Smooth muscle cell (in vitro differentiated cells): Measurements from ENCODE around the gene DYNLT4. TPM values are rescaled to one million over a fixed set of nuclear protein-coding genes. Genes with fewer than 3 reads are reported as not detected.
"Not testable (repeated sequence)": the region's sequence is repeated elsewhere in the genome, so short reads cannot be mapped to it uniquely, and the experiment has no call there.

Experiments used
- DNase-seq: peaks from one replicate; lab custom pipeline; 2025; ENCODE audit not compliant: unreplicated experiment; lab: John Stamatoyannopoulos, UW
- H2AFZ ChIP-seq: fragments of 200-600 bp; sonication (generic); 2 replicates; pipeline ENCODE4 v1.6.0; 2016; ENCODE audit warnings: antibody characterized with exemption, low read depth, mild to moderate bottlenecking
- H3F3A ChIP-seq: fragments of 200-600 bp; sonication (generic); 2 replicates; pipeline ENCODE4 v1.6.0; 2017; ENCODE audit warnings: antibody characterized with exemption, low read depth
- H3K27ac ChIP-seq: fragments of 200-600 bp; sonication (generic); 2 replicates; pipeline ENCODE4 v1.5.1; 2016; ENCODE audit warnings: low read depth, mild to moderate bottlenecking
- H3K27me3 ChIP-seq: fragments of 200-600 bp; sonication (generic); 2 replicates; pipeline ENCODE4 v1.6.1; 2016; ENCODE audit warnings: low read depth, mild to moderate bottlenecking
- H3K36me3 ChIP-seq: fragments of 200-600 bp; sonication (generic); 2 replicates; pipeline ENCODE4 v1.5.1; 2016; ENCODE audit warnings: low read depth
- H3K4me1 ChIP-seq: fragments of 200-600 bp; sonication (generic); 2 replicates; pipeline ENCODE4 v1.5.1; 2016; ENCODE audit warnings: low read depth
- H3K4me2 ChIP-seq: fragments of 200-600 bp; sonication (generic); 2 replicates; pipeline ENCODE4 v1.6.0; 2016; ENCODE audit warnings: mild to moderate bottlenecking
- H3K4me3 ChIP-seq: fragments of 200-600 bp; sonication (generic); 2 replicates; pipeline ENCODE4 v1.5.1; 2016; ENCODE audit warnings: mild to moderate bottlenecking
- H3K79me2 ChIP-seq: fragments of 200-600 bp; sonication (generic); 2 replicates; pipeline ENCODE4 v1.6.0; 2016; ENCODE audit warnings: low read depth, mild to moderate bottlenecking
- H3K9ac ChIP-seq: fragments of 200-600 bp; sonication (generic); 2 replicates; pipeline ENCODE4 v1.6.0; 2016; ENCODE audit warnings: low read depth
- H3K9me3 ChIP-seq: fragments of 200-600 bp; sonication (generic); replicated peaks from 2 replicates; pipeline ENCODE4 v1.5.1; 2016; ENCODE audit warnings: low read depth
- H4K20me1 ChIP-seq: fragments of 200-600 bp; sonication (generic); 2 replicates; pipeline ENCODE4 v1.6.0; 2016; ENCODE audit warnings: low read depth
- WGBS: methylation state at CpG from one replicate; pipeline ENCODE4 v1.1.7; 2016; ENCODE audit warnings: low lambda C conversion rate; 5-methylcytosine and 5-hydroxymethylcytosine counted together
- polyA plus RNA-seq: library from polyadenylated mRNA; unstranded; fragments of >200 nt; fragmentation: Nextera tagmentation; extraction: Ambion mirVana; gene quantifications from 2 replicates; pipeline ENCODE4 v1.2.1, GENCODE V29; 2016
- total RNA-seq: library from RNA; depleted of rRNA; stranded (reverse); fragments of >200 nt; gene quantifications from 2 replicates; pipeline ENCODE4 v1.2.3, GENCODE V29; 2014
- TF ChIP-seq, protein P1 (sequence below): fragments of 200-600 bp; sonication (generic); IDR thresholded peaks from 2 replicates; pipeline ENCODE4 v1.5.1; 2017; ENCODE audit warnings: borderline replicate concordance, mild to moderate bottlenecking, antibody characterized with exemption; ENCODE audit not compliant: insufficient read depth, poor library complexity, severe bottlenecking

DYNLT4 gene
- total and polyA plus RNA-seq, 2 experiments from 2014 or later, result 1.6 to 2.0 TPM

DNA sequence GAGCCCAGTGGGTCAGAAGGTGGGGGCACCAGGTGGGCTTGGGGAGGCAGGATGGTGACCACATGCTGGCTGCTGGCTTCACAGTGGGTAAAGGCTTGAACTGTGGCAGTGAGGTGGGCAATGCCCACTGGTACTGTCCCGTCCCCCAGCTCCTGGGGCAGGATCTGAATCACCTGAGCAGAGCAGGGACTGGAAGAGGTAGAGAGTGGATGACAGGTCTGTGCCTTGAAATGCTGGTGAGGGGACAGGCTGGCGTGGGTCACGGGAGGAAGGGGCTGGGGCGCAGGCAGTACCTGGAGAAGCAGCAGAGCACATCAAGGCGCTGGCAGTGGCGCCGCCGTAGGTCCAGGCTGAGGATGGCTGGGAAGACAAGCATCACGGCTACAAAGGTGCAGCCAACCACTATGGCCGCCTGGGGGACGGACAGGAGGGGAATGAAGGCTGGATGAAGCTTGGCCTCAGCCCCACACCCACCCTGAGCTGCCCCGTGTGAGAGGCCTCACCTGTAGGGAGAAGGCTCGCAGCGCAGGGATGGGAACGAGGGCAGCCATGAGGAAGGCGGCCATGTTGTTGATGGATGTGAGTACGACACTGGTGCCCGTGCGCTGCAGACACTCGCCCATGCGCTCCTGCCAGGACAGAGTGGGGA, 21.0 kb upstream of the DYNLT4 start:
- no peaks in the 10 kb centered on the region for H3F3A ChIP-seq
- no peak overlapping the region for H3K27ac ChIP-seq
- H3K4me2 ChIP-seq, result no peak overlapping the region
- H3K9me3 ChIP-seq, result no peaks in the 10 kb centered on the region
- H3K4me3 ChIP-seq, result no peak overlapping the region
- no peaks in the 10 kb centered on the region for H3K36me3 ChIP-seq
- H4K20me1 ChIP-seq, result no peaks in the 10 kb centered on the region
- WGBS, result 96% methylated on average over 21 of the region's 21 CpGs
- H2AFZ ChIP-seq, result no peak overlapping the region
- H3K9ac ChIP-seq, result no peak overlapping the region
- H3K79me2 ChIP-seq, result no peaks in the 10 kb centered on the region
- no peaks in the 10 kb centered on the region for H3K27me3 ChIP-seq
- H3K4me1 ChIP-seq, result no peaks in the 10 kb centered on the region
- TF ChIP-seq, protein P1, sequence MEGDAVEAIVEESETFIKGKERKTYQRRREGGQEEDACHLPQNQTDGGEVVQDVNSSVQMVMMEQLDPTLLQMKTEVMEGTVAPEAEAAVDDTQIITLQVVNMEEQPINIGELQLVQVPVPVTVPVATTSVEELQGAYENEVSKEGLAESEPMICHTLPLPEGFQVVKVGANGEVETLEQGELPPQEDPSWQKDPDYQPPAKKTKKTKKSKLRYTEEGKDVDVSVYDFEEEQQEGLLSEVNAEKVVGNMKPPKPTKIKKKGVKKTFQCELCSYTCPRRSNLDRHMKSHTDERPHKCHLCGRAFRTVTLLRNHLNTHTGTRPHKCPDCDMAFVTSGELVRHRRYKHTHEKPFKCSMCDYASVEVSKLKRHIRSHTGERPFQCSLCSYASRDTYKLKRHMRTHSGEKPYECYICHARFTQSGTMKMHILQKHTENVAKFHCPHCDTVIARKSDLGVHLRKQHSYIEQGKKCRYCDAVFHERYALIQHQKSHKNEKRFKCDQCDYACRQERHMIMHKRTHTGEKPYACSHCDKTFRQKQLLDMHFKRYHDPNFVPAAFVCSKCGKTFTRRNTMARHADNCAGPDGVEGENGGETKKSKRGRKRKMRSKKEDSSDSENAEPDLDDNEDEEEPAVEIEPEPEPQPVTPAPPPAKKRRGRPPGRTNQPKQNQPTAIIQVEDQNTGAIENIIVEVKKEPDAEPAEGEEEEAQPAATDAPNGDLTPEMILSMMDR, result no peak
- no peak for DNase-seq

DNA sequence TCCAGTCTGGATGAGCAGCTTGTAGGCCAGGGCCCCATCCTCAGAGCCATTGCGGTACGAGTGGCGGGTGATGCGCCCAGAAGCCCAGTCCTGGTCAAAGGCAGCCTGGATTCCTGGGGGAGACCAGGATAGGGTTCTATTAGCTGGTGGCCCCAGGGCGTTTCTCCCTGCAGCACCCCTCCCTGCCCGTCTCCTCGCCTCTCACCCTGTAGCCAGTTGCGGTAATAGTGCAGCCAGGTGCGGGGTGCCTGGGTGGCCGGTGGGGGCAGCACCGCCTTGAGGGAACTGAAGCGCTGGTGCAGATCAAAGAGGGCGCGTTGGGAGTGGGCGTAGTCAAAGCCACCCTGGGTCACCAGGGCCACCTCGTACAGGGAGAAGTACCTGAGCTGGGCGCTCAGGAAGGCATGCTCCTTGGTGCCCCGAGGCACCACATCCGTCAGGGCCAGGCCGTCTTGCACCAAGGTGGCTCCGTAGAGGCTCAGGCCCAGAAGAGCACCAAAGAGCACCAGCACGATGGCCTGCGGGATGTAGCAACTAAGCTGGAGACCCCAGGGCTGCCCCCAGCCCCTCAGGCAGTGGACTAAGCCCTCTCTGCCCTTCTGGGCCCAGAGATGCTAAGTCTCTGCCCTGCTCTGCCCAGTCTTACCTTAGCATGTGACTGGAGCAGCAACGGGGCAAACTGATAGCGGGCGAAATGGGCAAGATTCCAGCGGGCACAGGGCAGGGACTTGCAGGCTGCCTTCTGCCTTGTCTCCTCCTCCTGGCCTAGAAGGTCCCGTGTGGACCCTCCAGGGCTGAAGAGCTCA, 20.2 kb upstream of the DYNLT4 start:
- H3K4me2 ChIP-seq, result no peak overlapping the region
- TF ChIP-seq, protein P1, result no peak
- no peaks in the 10 kb centered on the region for H3K27me3 ChIP-seq
- H3K27ac ChIP-seq, result no peak overlapping the region
- H3K4me3 ChIP-seq, result no peak overlapping the region
- no peak overlapping the region for H2AFZ ChIP-seq
- no peaks in the 10 kb centered on the region for H3K79me2 ChIP-seq
- H3F3A ChIP-seq, result no peaks in the 10 kb centered on the region
- no peaks in the 10 kb centered on the region for H3K4me1 ChIP-seq
- no peaks in the 10 kb centered on the region for H3K36me3 ChIP-seq
- no peak for DNase-seq
- H4K20me1 ChIP-seq, result no peaks in the 10 kb centered on the region
- no peak overlapping the region for H3K9ac ChIP-seq
- 85% methylated on average over 28 of the region's 28 CpGs for WGBS
- no peaks in the 10 kb centered on the region for H3K9me3 ChIP-seq

DNA sequence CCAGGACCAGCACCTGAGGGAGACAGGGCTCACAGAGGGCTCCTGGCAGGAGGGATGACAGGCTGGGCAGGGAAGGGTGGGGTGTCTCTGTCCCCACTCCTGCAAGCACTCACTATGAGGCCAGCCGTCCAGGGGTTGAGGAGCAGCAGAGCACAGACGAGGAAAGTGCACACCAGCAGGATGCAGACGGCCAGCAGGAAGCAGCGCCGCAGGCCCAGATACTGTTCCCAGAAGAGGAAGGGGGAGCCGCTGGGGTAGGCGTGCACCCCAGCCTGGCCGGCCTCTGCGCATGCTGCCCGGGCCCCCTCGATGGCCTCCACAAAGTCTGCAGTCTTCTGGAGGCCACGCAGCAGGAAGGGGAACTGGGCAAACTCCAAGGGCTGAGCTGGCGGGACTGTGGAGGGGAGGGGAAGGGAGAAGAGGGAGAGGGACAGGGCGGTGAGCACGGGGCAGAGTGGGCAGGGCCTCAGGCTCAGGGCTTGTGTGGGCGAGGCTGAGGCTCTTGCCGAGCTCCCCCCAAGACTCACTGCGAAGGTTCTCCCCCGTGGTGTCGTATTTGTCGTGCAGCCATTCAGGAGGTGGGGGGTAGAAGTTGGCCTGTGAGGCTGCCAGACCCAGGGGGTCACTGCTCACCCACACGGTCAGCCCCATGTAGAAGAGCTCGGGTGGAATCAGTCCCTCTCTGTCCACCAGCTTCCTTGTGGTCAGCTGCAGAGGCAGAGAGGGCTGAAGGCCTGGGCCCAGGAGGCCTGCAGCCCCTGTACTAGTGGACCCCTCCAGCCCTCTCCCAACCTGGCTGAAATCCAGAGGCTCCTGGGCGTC, 19.4 kb upstream of the DYNLT4 start:
- DNase-seq, result no peak
- Histone ChIP-seq H3K79me2 (no peaks in the 10 kb centered on the region), H3K27ac (no peak overlapping the region), H3F3A (no peaks in the 10 kb centered on the region), H2AFZ (no peak overlapping the region), H4K20me1 (no peaks in the 10 kb centered on the region), H3K36me3 (no peaks in the 10 kb centered on the region), H3K4me1 (no peaks in the 10 kb centered on the region), H3K9ac (no peak overlapping the region), H3K9me3 (no peaks in the 10 kb centered on the region), H3K4me2 (no peak overlapping the region), H3K27me3 (no peaks in the 10 kb centered on the region), H3K4me3 (no peak overlapping the region)
- TF ChIP-seq, protein P1, result no peak
- WGBS, result 88% methylated on average over 20 of the region's 24 CpGs

DNA sequence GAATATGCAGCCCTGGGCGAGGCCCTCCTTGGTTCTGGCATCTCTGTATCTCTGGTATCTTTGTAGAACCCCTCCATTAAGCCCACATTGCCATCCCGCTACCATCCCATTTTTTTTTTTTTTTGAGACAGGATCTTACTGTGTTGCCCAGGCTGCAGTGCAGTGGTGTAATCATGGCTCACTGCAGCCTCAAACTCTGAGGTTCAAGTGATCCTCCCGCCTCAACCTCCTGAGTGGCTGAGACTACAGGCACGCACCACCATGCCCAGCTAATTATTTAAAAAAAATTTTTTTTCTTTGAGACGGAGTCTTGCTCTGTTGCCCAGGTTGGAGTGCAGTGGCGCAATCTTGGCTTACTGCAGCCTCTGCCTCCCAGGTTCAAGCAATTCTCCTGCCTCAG, 17.2 kb upstream of the DYNLT4 start:
- H3K9ac ChIP-seq, H3K27ac ChIP-seq, H3K27me3 ChIP-seq, H3K4me2 ChIP-seq, DNase-seq, H4K20me1 ChIP-seq, H3K4me3 ChIP-seq, H3K4me1 ChIP-seq, H3K79me2 ChIP-seq, H3K9me3 ChIP-seq, H3K36me3 ChIP-seq, H2AFZ ChIP-seq, H3F3A ChIP-seq: not testable (repeated sequence)
- 98% methylated on average over 6 of the region's 6 CpGs for WGBS
